H1 (cell line): ENCODE results near the gene KRT12. TPM values are rescaled to one million over a fixed set of nuclear protein-coding genes. Genes with fewer than 3 reads are reported as not detected.

Experiments used
- CTCF ChIA-PET: fragments of 300-600 bp; sonication (Branson Sonifier 250); formaldehyde crosslinking; loops from one replicate; lab custom pipeline; 2021; ENCODE audit not compliant: partially characterized antibody; lab: Charles Lee
- POLR2A ChIA-PET: fragments of 300-600 bp; sonication (Branson Sonifier 250); formaldehyde crosslinking; loops from one replicate; lab custom pipeline; 2021; ENCODE audit warnings: inconsistent platforms; ENCODE audit not compliant: partially characterized antibody; lab: Charles Lee
- DNase-seq, 2 experiments: peaks; one replicate each; pipeline versions ENCODE4 v3.0.0 to v3.0.0-alpha.2; 2010 to 2022; ENCODE audit warnings: low spot score in 2 of 2, low read depth in 1 of 2, mixed read lengths in 1 of 2
- FAIRE-seq: peaks from 2 replicates; lab custom pipeline; 2011; peaks lifted over from hg19 to GRCh38; lab: Jason Lieb, UNC
- H2AFZ ChIP-seq: 2 replicates; pipeline ENCODE4 v1.8.1; 2012; ENCODE audit warnings: low read length, inconsistent platforms
- H2AK5ac ChIP-seq: 2 replicates; pipeline ENCODE4 v1.6.1; 2013; ENCODE audit warnings: low read depth, low read length
- H2BK120ac ChIP-seq: replicated peaks from 2 replicates; pipeline ENCODE3; 2013; ENCODE audit warnings: low read depth, low read length, inconsistent platforms
- H2BK12ac ChIP-seq: 2 replicates; pipeline ENCODE4 v1.6.1; 2013; ENCODE audit warnings: low read depth, low read length
- H2BK15ac ChIP-seq: 2 replicates; pipeline ENCODE4 v1.6.1; 2013; ENCODE audit warnings: low read length
- H2BK20ac ChIP-seq: 2 replicates; pipeline ENCODE4 v1.6.1; 2013; ENCODE audit warnings: low read length
- H2BK5ac ChIP-seq: 2 replicates; pipeline ENCODE4 v1.6.1; 2013; ENCODE audit warnings: low read depth, low read length
- H3K14ac ChIP-seq: 2 replicates; pipeline ENCODE4 v1.6.1; 2013; ENCODE audit warnings: inconsistent platforms; ENCODE audit not compliant: insufficient read length
- H3K18ac ChIP-seq: 2 replicates; pipeline ENCODE4 v1.6.1; 2013; ENCODE audit warnings: low read length; ENCODE audit errors: extremely low read depth
- H3K23ac ChIP-seq: 2 replicates; pipeline ENCODE4 v1.6.1; 2013; ENCODE audit warnings: inconsistent platforms; ENCODE audit not compliant: insufficient read length
- H3K23me2 ChIP-seq: 2 replicates; pipeline ENCODE4 v1.6.1; 2013; ENCODE audit warnings: low read depth, low read length
- H3K27ac ChIP-seq: 2 replicates; pipeline ENCODE4 v1.6.1; 2011; ENCODE audit warnings: low read depth, low read length, inconsistent platforms
- H3K27me3 ChIP-seq, 4 experiments: replicated peaks in 1 of 4; 1 replicate in 1 of 4; 2 replicates in 3 of 4; pipeline versions ENCODE4 v1.6.1 to v1.8.1; 2011 to 2013; ENCODE audit warnings: low read length in 3 of 4, mild to moderate bottlenecking in 3 of 4, inconsistent platforms in 2 of 4, mixed read lengths in 2 of 4, moderate library complexity in 1 of 4; ENCODE audit not compliant: control insufficient read depth in 3 of 4, insufficient read depth in 3 of 4; ENCODE audit errors: extremely low read depth in 1 of 4
- H3K36me3 ChIP-seq, 4 experiments: 2 replicates each; pipeline versions ENCODE4 v1.6.1 to v1.8.1; 2011 to 2013; ENCODE audit warnings: mild to moderate bottlenecking in 4 of 4, low read length in 3 of 4, moderate library complexity in 2 of 4, control low read depth in 1 of 4, inconsistent platforms in 1 of 4; ENCODE audit not compliant: insufficient read depth in 4 of 4, control insufficient read depth in 2 of 4
- H3K4ac ChIP-seq: replicated peaks from 2 replicates; pipeline ENCODE3; 2013; ENCODE audit warnings: low read length, low read depth, mixed read lengths, inconsistent platforms; ENCODE audit not compliant: insufficient read length
- H3K4me1 ChIP-seq, 4 experiments: replicated peaks in 1 of 4; 1 replicate in 1 of 4; 2 replicates in 3 of 4; pipeline versions ENCODE4 v1.6.1 to v1.8.1; 2011 to 2013; ENCODE audit warnings: low read length in 3 of 4, inconsistent platforms in 2 of 4, mixed read lengths in 1 of 4; ENCODE audit not compliant: insufficient read depth in 4 of 4, control insufficient read depth in 3 of 4
- H3K4me2 ChIP-seq, 2 experiments: 2 replicates each; pipeline versions ENCODE4 v1.6.1 to v1.8.1; 2011 to 2013; ENCODE audit warnings: low read depth in 2 of 2, low read length in 2 of 2, control low read depth in 1 of 2, inconsistent platforms in 1 of 2, mild to moderate bottlenecking in 1 of 2; ENCODE audit not compliant: insufficient read depth in 1 of 2
- H3K4me3 ChIP-seq, 4 experiments: fragments of 200-600, 300-600 bp in 1 of 4; sonication (generic), shearing (Covaris generic), sonication (Bioruptor Twin) in 1 of 4; 2 replicates each; pipeline versions ENCODE4 v1.5.1 to v1.8.1; 2011 to 2016; ENCODE audit warnings: low read length in 4 of 4, low read depth in 3 of 4, control low read depth in 2 of 4, inconsistent platforms in 2 of 4, mild to moderate bottlenecking in 2 of 4, mixed read lengths in 1 of 4, moderate library complexity in 1 of 4; ENCODE audit not compliant: insufficient read depth in 2 of 4; ENCODE audit errors: extremely low read depth in 1 of 4
- H3K56ac ChIP-seq: replicated peaks from 2 replicates; pipeline ENCODE3; 2013; ENCODE audit warnings: low read depth, mild to moderate bottlenecking, mixed read lengths, low read length, inconsistent platforms; ENCODE audit not compliant: insufficient read length
- H3K79me1 ChIP-seq: 2 replicates; pipeline ENCODE4 v1.6.1; 2013; ENCODE audit warnings: low read depth, low read length, control low read depth
- H3K79me2 ChIP-seq, 2 experiments: 2 replicates each; pipeline versions ENCODE4 v1.6.1 to v1.8.1; 2012 to 2013; ENCODE audit warnings: low read length in 2 of 2, mild to moderate bottlenecking in 2 of 2, inconsistent platforms in 1 of 2; ENCODE audit not compliant: insufficient read depth in 2 of 2, control insufficient read depth in 1 of 2
- H3K9ac ChIP-seq, 4 experiments: replicated peaks in 1 of 4; 1 replicate in 1 of 4; 2 replicates in 3 of 4; pipeline versions ENCODE4 v1.6.1 to v1.8.1; 2011 to 2013; ENCODE audit warnings: low read depth in 3 of 4, low read length in 3 of 4, control low read depth in 2 of 4, mild to moderate bottlenecking in 2 of 4, moderate library complexity in 2 of 4, inconsistent platforms in 1 of 4; ENCODE audit errors: extremely low read depth in 1 of 4
- H3K9me3 ChIP-seq, 2 experiments: 2 replicates each; pipeline versions ENCODE4 v1.6.1 to v1.8.1; 2012 to 2013; ENCODE audit warnings: mild to moderate bottlenecking in 2 of 2, moderate library complexity in 2 of 2, control low read depth in 1 of 2, inconsistent platforms in 1 of 2, low read depth in 1 of 2, low read length in 1 of 2, mixed read lengths in 1 of 2; ENCODE audit not compliant: insufficient read depth in 2 of 2
- H4K20me1 ChIP-seq, 2 experiments: replicated peaks in 1 of 2; 2 replicates each; pipeline versions ENCODE3 to v1.8.1; 2011 to 2013; ENCODE audit warnings: inconsistent platforms in 2 of 2, low read length in 2 of 2, mild to moderate bottlenecking in 1 of 2; ENCODE audit not compliant: insufficient read depth in 2 of 2, control insufficient read depth in 1 of 2
- H4K5ac ChIP-seq: 2 replicates; pipeline ENCODE4 v1.6.1; 2013; ENCODE audit warnings: low read length, low read depth, mixed read lengths, inconsistent platforms; ENCODE audit not compliant: insufficient read length
- H4K8ac ChIP-seq: 2 replicates; pipeline ENCODE4 v1.8.0; 2013; ENCODE audit warnings: mild to moderate bottlenecking, moderate library complexity, low read length, inconsistent platforms; ENCODE audit not compliant: insufficient read depth; ENCODE audit errors: extremely low read depth
- H4K91ac ChIP-seq: replicated peaks from 2 replicates; pipeline ENCODE3; 2013; ENCODE audit warnings: low read length, mixed read lengths, inconsistent platforms; ENCODE audit not compliant: insufficient read length
- BCL11A ChIP-seq, 2 experiments: IDR thresholded peaks; one replicate each; pipeline ENCODE4 v1.6.1; 2011; ENCODE audit warnings: low read depth in 2 of 2, low read length in 2 of 2, mild to moderate bottlenecking in 2 of 2
- BRCA1 ChIP-seq: IDR thresholded peaks from 2 replicates; pipeline ENCODE4 v1.6.1; 2012; ENCODE audit warnings: low read depth, low read length, improper control_type of control experiment
- KDM4A ChIP-seq: IDR thresholded peaks from one replicate; pipeline ENCODE4 v1.7.1; 2012; ENCODE audit warnings: low read depth, mild to moderate bottlenecking, moderate library complexity, low read length, inconsistent platforms; ENCODE audit not compliant: severe bottlenecking
- MAFK ChIP-seq: IDR thresholded peaks from 2 replicates; pipeline ENCODE4 v1.6.1; 2012; ENCODE audit warnings: low read depth, mild to moderate bottlenecking, improper control_type of control experiment, low read length
- NANOG ChIP-seq: IDR thresholded peaks from 2 replicates; pipeline ENCODE4 v1.6.1; 2011; ENCODE audit warnings: low read length, low read depth, mild to moderate bottlenecking, inconsistent platforms; ENCODE audit not compliant: insufficient read depth, poor library complexity, severe bottlenecking
- POLR2AphosphoS5 ChIP-seq: IDR thresholded peaks from 2 replicates; pipeline ENCODE4 v1.6.1; 2011; ENCODE audit warnings: low read depth, low read length
- RAD21 ChIP-seq, 2 experiments: IDR thresholded peaks in 1 of 2; conservative IDR thresholded peaks in 1 of 2; 2 replicates each; pipeline ENCODE4 v1.6.1; 2011; ENCODE audit warnings: low read depth in 2 of 2, low read length in 2 of 2, improper control_type of control experiment in 1 of 2, inconsistent platforms in 1 of 2, mild to moderate bottlenecking in 1 of 2, moderate library complexity in 1 of 2
- RBBP5 ChIP-seq: IDR thresholded peaks from 2 replicates; pipeline ENCODE4 v1.7.1; 2012; ENCODE audit warnings: low read depth, mild to moderate bottlenecking, inconsistent platforms, low read length, moderate library complexity, borderline replicate concordance
- RFX5 ChIP-seq: IDR thresholded peaks from 2 replicates; pipeline ENCODE4 v1.6.1; 2011; ENCODE audit warnings: low read depth, low read length, improper control_type of control experiment, borderline replicate concordance
- SUZ12 ChIP-seq: fragments of 200-600 bp; sonication (generic); IDR thresholded peaks from 2 replicates; pipeline ENCODE4 v1.6.1; 2012; ENCODE audit warnings: mild to moderate bottlenecking, inconsistent platforms, low read length, moderate library complexity, mixed read lengths
- TAF7 ChIP-seq: optimal IDR thresholded peaks from 2 replicates; pipeline ENCODE3; 2011; ENCODE audit warnings: low read depth, mild to moderate bottlenecking, inconsistent platforms, low read length, moderate library complexity, borderline replicate concordance
- WGBS, 2 experiments: shearing (Covaris generic) in 1 of 2; methylation state at CpG; one replicate each; pipeline versions ENCODE4 v1.1.6 to v1.1.7; 2013 to 2015; ENCODE audit warnings: low lambda C conversion rate in 2 of 2, mixed read lengths in 2 of 2, inconsistent platforms in 1 of 2, low coverage in 1 of 2, missing lambda C conversion rate in 1 of 2; ENCODE audit not compliant: insufficient replicate concordance in 2 of 2, insufficient coverage in 1 of 2, insufficient read length in 1 of 2; ENCODE audit errors: extremely low coverage in 1 of 2, missing lambda C conversion rate in 1 of 2; 5-methylcytosine and 5-hydroxymethylcytosine counted together
- polyA plus RNA-seq, 7 experiments: library from polyadenylated mRNA; depleted of rRNA in 3 of 7; stranded (reverse) in 5 of 7; unstranded in 2 of 7; fragments of >200 nt in 5 of 7; fragments of 200-250 nt in 2 of 7; gene quantifications; 1 replicate in 5 of 7; 2 replicates in 1 of 7; 4 replicates in 1 of 7; pipeline versions ENCODE4 v1.2.1 to v1.2.3, GENCODE V29; 2011 to 2013; ENCODE audit warnings: missing spikeins in 2 of 7, mixed read lengths in 2 of 7
- total RNA-seq: library from RNA; stranded (reverse); fragmentation: NEBNext Ultra II Directional; extraction: Animal tissue kit (Norgen Biotek cat#: 25700); gene quantifications from 2 replicates; pipeline ENCODE4 v1.2.1, GENCODE V29; 2021

KRT12 gene
- total and polyA plus RNA-seq, 2 of the 8 experiments (the other 6 are each of a cell fraction or from before 2014, with no cell fraction given) = not detected

- CTCF ChIA-PET = interaction anchor here (0.6 to 2.8 kb wide), 33 partner anchors 8 to 803 kb away, joined by 3 to 11 read pairs (median 4); partner anchors contain the start of genes KRT20 and KRT32
- H3K56ac ChIP-seq = no peak overlapping the region
- H2AFZ ChIP-seq = peak overlapping the region; percentile 95
- H3K23ac ChIP-seq = no peak overlapping the region
- 59% methylated on average over 39 of the region's 39 CpGs; no CpG with 5 or more reads in 1 of the 2 experiments for WGBS, 2 experiments
- no peak overlapping the region for H3K27ac ChIP-seq
- H4K20me1 ChIP-seq = no peaks in the 10 kb centered on the region
- no peaks in the 10 kb centered on the region for H3K79me1 ChIP-seq
- no peaks in the 10 kb centered on the region for H3K9me3 ChIP-seq
- no peak overlapping the region for H4K8ac ChIP-seq
- no peaks in the 10 kb centered on the region for H3K36me3 ChIP-seq
- H3K4me3 ChIP-seq = no peak overlapping the region
- H2BK5ac ChIP-seq = peak overlapping the region; percentile 61; the same call in 1 of the 2 replicates
- H3K9ac ChIP-seq = no peak overlapping the region
- no peaks in the 10 kb centered on the region; the same call in 1 of the 2 replicates for H3K23me2 ChIP-seq
- POLR2A ChIA-PET = no interaction called here
- DNase-seq (peak; percentile 66 to 91), FAIRE-seq (no peak)
- H2AK5ac ChIP-seq = no peak overlapping the region
- H3K27me3 ChIP-seq = peaks cover 0 to 4% (median 0%) of the 10 kb centered on the region in 4 experiments; a peak in 1 of 7 replicates
- 0 out of 4 replicates have a peak overlapping the region, but pooled peaks of 1 of the 2 experiments have one; percentile 22 for H3K4me2 ChIP-seq
- no peak overlapping the region for H3K18ac ChIP-seq
- H2BK120ac ChIP-seq = no peak overlapping the region
- no peak overlapping the region for H2BK20ac ChIP-seq
- H2BK12ac ChIP-seq = no peak overlapping the region
- peak overlapping the region; percentile 4; the same call in 1 of the 2 replicates for H2BK15ac ChIP-seq
- no peaks in the 10 kb centered on the region for H3K79me2 ChIP-seq
- H4K5ac ChIP-seq = no peak overlapping the region
- no peak overlapping the region for H3K4ac ChIP-seq
- H4K91ac ChIP-seq = no peak overlapping the region
- H3K4me1 ChIP-seq = no peaks in the 10 kb centered on the region; a peak in 1 of 7 replicates
- no peak overlapping the region for H3K14ac ChIP-seq
- TF ChIP-seq MAFK (no peak), SUZ12 (no peak), NANOG (peak; percentile 23), RAD21 (IDR thresholded peaks at IDR 0.05 in 1 of 2, conservative IDR thresholded peaks at IDR 0.05 in 1 of 2; ENCODE audit: low read depth in 2 of 2, low read length in 2 of 2) (peak; percentile 81 to 88), KDM4A (no peak), BRCA1 (no peak), RBBP5 (no peak), BCL11A (IDR thresholded peaks at IDR 0.05; ENCODE audit: low read depth in 2 of 2, low read length in 2 of 2) (no peak), TAF7 (peak; percentile 35), POLR2AphosphoS5 (no peak), RFX5 (no peak)
These were observed 3.9 kb downstream of the KRT12 start for GRCh38 chr17:40862985-40863733.
